ENCODE measurements around the gene RFX3. TPM values are rescaled to one million over a fixed set of nuclear protein-coding genes. Genes with fewer than 3 reads are reported as not detected.

RFX3 gene
- total and polyA plus RNA-seq, 2 of the 13 experiments (the other 11 are each of a cell fraction or from before 2014, with no cell fraction given) = 2.7 to 5.3 TPM

DNA sequence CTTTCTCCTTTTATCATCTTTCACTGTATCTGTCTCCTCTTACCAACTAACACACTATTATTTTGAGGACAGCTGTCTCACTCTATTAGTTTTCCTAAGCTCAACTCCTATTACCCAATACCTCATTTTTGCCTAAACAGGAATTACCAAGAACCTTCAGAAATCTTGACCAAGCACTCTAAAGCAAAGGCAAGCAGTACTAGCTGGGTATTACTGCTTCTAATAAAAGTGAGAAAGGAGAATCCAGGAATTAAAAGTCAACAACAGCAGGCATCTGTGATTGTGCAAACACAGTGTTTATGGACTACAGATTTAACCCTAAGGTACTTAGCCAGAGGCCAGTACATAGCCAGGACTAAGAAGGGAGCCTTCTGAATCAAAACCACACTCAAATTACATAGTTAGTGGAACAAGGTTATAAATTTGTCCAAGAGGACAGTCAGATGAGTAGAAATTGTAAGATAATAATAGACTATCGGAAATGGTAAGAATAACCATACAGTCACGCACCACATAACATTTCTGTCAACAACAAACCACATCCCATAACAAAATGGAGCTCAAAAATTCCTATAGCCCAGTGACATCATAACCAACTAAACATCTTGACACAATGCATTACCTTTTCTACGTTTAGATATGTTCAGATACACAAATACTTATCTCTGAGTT lies 8.3 kb downstream of the RFX3 start (continued):
- TF ChIP-seq ZNF619 (CRISPR knock-in tag; IDR thresholded peaks at IDR 0.05) (no peak), ZNF180 (CRISPR knock-in tag; IDR thresholded peaks at IDR 0.05; ENCODE audit: borderline replicate concordance, low read depth) (no peak), ZNF687 (CRISPR knock-in tag; IDR thresholded peaks at IDR 0.05) (no peak), ZNF430 (CRISPR knock-in tag; IDR thresholded peaks at IDR 0.05) (no peak), ZNF788 (CRISPR knock-in tag; IDR thresholded peaks at IDR 0.05; ENCODE audit: borderline replicate concordance) (no peak)

DNA sequence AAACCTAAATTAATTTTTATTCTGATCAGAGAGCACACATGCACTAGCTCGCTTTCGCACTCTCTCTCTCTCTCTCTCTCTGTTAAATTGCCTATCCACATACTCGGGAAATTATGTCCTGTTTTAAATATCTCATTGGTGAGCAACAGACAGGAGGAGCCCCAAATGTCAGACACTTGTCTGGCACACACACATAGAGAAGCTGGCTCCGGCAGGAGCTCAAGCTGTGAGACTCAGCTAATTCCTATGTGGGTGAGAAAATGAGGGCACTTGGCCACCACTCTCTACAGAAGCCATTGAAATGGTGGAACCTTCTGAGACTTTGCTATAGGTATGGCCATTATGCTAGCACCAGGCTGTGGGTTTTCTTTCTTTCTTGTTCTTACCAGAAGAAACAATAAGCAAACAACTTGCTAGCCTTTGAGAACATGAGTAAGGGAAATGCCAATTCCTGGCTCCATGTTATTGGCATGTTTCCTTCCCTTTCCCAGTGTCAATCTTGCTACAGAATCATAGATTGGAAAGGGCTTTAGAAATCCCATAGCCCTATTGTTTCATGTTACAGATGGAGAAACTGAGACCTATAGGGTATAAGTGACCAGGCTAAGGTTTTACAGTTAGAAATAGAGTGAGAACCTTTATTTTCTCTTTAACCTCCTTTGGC lies 9.0 kb downstream of the RFX3 start:
- WGBS (ENCODE audit: low lambda C conversion rate) = 94% methylated on average over 4 of the region's 4 CpGs
- ATAC-seq = no peak
- Histone ChIP-seq H3K4me1 (ENCODE audit: insufficient read depth, low read length) (peaks cover 15% of the 10 kb centered on the region), H3K27ac (ENCODE audit: extremely low read length, insufficient read depth, low read length) (no peak overlapping the region), H3K9ac (ENCODE audit: insufficient read depth, low read depth, low read length) (no peak overlapping the region), H3K36me3 (replicated peaks in 1 of 2; ENCODE audit: control insufficient read depth in 1 of 2, insufficient read depth in 2 of 2, low read length in 2 of 2) (no peaks in the 10 kb centered on the region), H3K4me3 (replicated peaks in 1 of 3; ENCODE audit: insufficient read depth in 1 of 3, low read depth in 2 of 3, low read length in 3 of 3) (no peak overlapping the region), H3K79me2 (ENCODE audit: insufficient read depth, low read length) (peaks cover 14% of the 10 kb centered on the region), H3K9me3 (ENCODE audit: low read length) (no peaks in the 10 kb centered on the region), H4K20me1 (ENCODE audit: insufficient read depth, low read length) (no peaks in the 10 kb centered on the region), H3K27me3 (ENCODE audit: control insufficient read depth in 1 of 2, insufficient read depth in 2 of 2, low read length in 2 of 2) (no peaks in the 10 kb centered on the region), H3K4me2 (ENCODE audit: low read depth, low read length) (no peak overlapping the region), H2AFZ (ENCODE audit: low read length) (no peak overlapping the region)
- intact Hi-C loops (cut with micrococcal nuclease; ENCODE audit: unreplicated experiment) (no loop called here), in situ Hi-C loops (cut with HindIII; ENCODE audit: extremely low pct_ligation_motif_present, low pct_unique_long_range_greater_than_20kb) (loop anchor here (25.0 kb wide), 1 partner anchor 679 kb away; the partner anchor contains the start of gene PUM3)
- DNase-seq (ENCODE audit: low spot score) = no peak
- POLR2A ChIA-PET = interaction anchor here (2.7 kb wide), 1 partner anchor 10 kb away, joined by 20 read pairs; the partner anchor contains the start of gene RFX3
- no TSS peak for BruUV-seq (replicated peaks)
- TF ChIP-seq TFDP2 (CRISPR knock-in tag; IDR thresholded peaks at IDR 0.05) = no peak
- no peak for TF ChIP-seq MAF1 (CRISPR knock-in tag; IDR thresholded peaks at IDR 0.05; ENCODE audit: borderline replicate concordance)
- TF ChIP-seq, protein P1, sequence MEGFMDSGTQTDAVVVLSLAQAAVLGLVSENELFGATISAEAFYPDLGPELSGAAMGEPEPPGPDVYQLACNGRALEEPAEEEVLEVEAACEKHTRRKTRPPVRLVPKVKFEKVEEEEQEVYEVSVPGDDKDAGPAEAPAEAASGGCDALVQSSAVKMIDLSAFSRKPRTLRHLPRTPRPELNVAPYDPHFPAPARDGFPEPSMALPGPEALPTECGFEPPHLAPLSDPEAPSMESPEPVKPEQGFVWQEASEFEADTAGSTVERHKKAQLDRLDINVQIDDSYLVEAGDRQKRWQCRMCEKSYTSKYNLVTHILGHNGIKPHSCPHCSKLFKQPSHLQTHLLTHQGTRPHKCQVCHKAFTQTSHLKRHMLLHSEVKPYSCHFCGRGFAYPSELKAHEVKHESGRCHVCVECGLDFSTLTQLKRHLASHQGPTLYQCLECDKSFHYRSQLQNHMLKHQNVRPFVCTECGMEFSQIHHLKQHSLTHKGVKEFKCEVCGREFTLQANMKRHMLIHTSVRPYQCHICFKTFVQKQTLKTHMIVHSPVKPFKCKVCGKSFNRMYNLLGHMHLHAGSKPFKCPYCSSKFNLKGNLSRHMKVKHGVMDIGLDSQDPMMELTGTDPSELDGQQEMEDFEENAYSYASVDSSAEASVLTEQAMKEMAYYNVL (CRISPR knock-in tag; IDR thresholded peaks at IDR 0.05; ENCODE audit: borderline replicate concordance) = no peak
- no peak for TF ChIP-seq ZNF225 (CRISPR knock-in tag; IDR thresholded peaks at IDR 0.05)
- no peak for TF ChIP-seq ZMYM4 (CRISPR knock-in tag; IDR thresholded peaks at IDR 0.05)
- no peak for FAIRE-seq
- CTCF ChIA-PET (ENCODE audit: low intra/inter-chr PET ratio, low total read pairs) = no interaction called here

All from HepG2 (cell line).